Adrenal gland (tissue), 5 donors: ENCODE measurements around the gene PPP2CA.

Source experiments
- POLR2A ChIP-seq, 2 donors: fragments of 450-650 bp; IDR thresholded peaks; one replicate each; pipeline ENCODE4 v1.6.1; 2017; ENCODE audit warnings: antibody characterized with exemption in 2 of 2, mild to moderate bottlenecking in 2 of 2, moderate library complexity in 1 of 2
- TF ChIP-seq, protein P1 (sequence below), 6 experiments: fragments of 450-650 bp in 4 of 6; fragments of 200-600 bp in 2 of 6; sonication (generic) in 1 of 6; IDR thresholded peaks; 1 replicate in 5 of 6; 2 replicates in 1 of 6; pipeline versions ENCODE4 v1.5.1 to v1.8.0; 2016 to 2021; ENCODE audit warnings: antibody characterized with exemption in 6 of 6, mild to moderate bottlenecking in 2 of 6, moderate library complexity in 1 of 6
- donor health status: DM: no; HTN: no; CAD: no.

DNA sequence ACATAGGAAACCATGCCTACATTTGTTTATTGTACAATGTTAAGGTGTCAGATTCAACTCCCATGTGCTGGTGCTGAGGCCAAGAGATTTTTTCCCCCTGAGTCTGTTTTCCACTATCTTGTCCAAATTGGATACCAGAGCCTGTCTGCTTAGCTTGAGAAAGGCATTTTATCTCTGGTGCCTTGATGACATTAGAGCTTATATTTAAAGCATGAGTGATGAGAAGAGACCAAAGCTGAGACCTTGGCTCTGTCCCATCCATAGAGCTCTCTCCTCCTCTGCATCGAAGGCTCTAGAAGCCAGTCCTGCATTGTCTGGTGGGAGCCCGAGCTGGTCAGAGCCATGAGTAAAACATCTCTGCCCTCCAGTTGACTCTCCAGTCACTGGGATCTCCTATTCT lies 10.4 kb upstream of the PPP2CA start:
- no peak for TF ChIP-seq POLR2A (IDR thresholded peaks at IDR 0.05)
- TF ChIP-seq, protein P1, sequence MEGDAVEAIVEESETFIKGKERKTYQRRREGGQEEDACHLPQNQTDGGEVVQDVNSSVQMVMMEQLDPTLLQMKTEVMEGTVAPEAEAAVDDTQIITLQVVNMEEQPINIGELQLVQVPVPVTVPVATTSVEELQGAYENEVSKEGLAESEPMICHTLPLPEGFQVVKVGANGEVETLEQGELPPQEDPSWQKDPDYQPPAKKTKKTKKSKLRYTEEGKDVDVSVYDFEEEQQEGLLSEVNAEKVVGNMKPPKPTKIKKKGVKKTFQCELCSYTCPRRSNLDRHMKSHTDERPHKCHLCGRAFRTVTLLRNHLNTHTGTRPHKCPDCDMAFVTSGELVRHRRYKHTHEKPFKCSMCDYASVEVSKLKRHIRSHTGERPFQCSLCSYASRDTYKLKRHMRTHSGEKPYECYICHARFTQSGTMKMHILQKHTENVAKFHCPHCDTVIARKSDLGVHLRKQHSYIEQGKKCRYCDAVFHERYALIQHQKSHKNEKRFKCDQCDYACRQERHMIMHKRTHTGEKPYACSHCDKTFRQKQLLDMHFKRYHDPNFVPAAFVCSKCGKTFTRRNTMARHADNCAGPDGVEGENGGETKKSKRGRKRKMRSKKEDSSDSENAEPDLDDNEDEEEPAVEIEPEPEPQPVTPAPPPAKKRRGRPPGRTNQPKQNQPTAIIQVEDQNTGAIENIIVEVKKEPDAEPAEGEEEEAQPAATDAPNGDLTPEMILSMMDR (IDR thresholded peaks at IDR 0.05) = no peak
